Neutrophil (primary cell): ENCODE data around the gene CD300LF.

Source experiments
- H3K27ac ChIP-seq: fragments of 200-600 bp; sonication (generic); 2 replicates; pipeline ENCODE4 v1.5.1; 2016; ENCODE audit warnings: mild to moderate bottlenecking, moderate library complexity
- H3K27me3 ChIP-seq: fragments of 200-600 bp; sonication (generic); 2 replicates; pipeline ENCODE4 v1.6.0; 2016; ENCODE audit warnings: mild to moderate bottlenecking
- H3K36me3 ChIP-seq: fragments of 200-600 bp; sonication (generic); 2 replicates; pipeline ENCODE4 v1.5.1; 2017
- H3K4me1 ChIP-seq, 2 experiments: fragments of 200-600 bp in 1 of 2; sonication (generic) in 1 of 2; 1 replicate in 1 of 2; 2 replicates in 1 of 2; pipeline versions ENCODE4 v1.5.1 to v1.6.1; 2013 to 2016; ENCODE audit warnings: low read depth in 1 of 2, low read length in 1 of 2, mild to moderate bottlenecking in 1 of 2, moderate library complexity in 1 of 2; ENCODE audit not compliant: control insufficient read depth in 1 of 2, insufficient read depth in 1 of 2
- H3K4me3 ChIP-seq, 2 experiments: fragments of 200-600 bp in 1 of 2; sonication (generic) in 1 of 2; 1 replicate in 1 of 2; 2 replicates in 1 of 2; pipeline ENCODE4 v1.5.1; 2013 to 2016; ENCODE audit warnings: low read depth in 1 of 2, low read length in 1 of 2, mild to moderate bottlenecking in 1 of 2, moderate library complexity in 1 of 2
- H3K9me3 ChIP-seq: fragments of 200-600 bp; sonication (generic); 2 replicates; pipeline ENCODE4 v1.5.1; 2016
- CTCF ChIP-seq: fragments of 200-600 bp; sonication (generic); IDR thresholded peaks from 2 replicates; pipeline ENCODE4 v1.5.1; 2016; ENCODE audit warnings: antibody characterized with exemption

The CD300LF gene

GRCh38 chr17:74670329-74670728 lies 42.4 kb downstream of the CD300LF start:
- peaks cover 99% of the 10 kb centered on the region for H3K27me3 ChIP-seq
- H3K9me3 ChIP-seq = no peaks in the 10 kb centered on the region
- H3K4me1 ChIP-seq = no peaks in the 10 kb centered on the region
- no peak for TF ChIP-seq CTCF
- H3K27ac ChIP-seq = no peak overlapping the region
- no peak overlapping the region for H3K4me3 ChIP-seq
- no peaks in the 10 kb centered on the region for H3K36me3 ChIP-seq

GRCh38 chr17:74663561-74663960 lies 49.2 kb downstream of the CD300LF start:
- Histone ChIP-seq H3K36me3 (no peaks in the 10 kb centered on the region), H3K27me3 (peaks cover 59% of the 10 kb centered on the region), H3K9me3 (no peaks in the 10 kb centered on the region), H3K27ac (no peak overlapping the region), H3K4me1 (no peaks in the 10 kb centered on the region), H3K4me3 (no peak overlapping the region)
- no peak for TF ChIP-seq CTCF

GRCh38 chr17:74659889-74660288 lies 52.8 kb downstream of the CD300LF start:
- H3K36me3 ChIP-seq = no peaks in the 10 kb centered on the region
- no peak for TF ChIP-seq CTCF
- no peak overlapping the region for H3K4me3 ChIP-seq
- no peak overlapping the region for H3K27ac ChIP-seq
- H3K9me3 ChIP-seq = no peaks in the 10 kb centered on the region
- peaks cover 3 to 5% of the 10 kb centered on the region in 2 experiments for H3K4me1 ChIP-seq
- peaks cover 30% of the 10 kb centered on the region for H3K27me3 ChIP-seq

GRCh38 chr17:74658620-74659019 lies 54.1 kb downstream of the CD300LF start:
- Histone ChIP-seq H3K4me3 (no peak overlapping the region), H3K4me1 (peaks cover 3 to 5% of the 10 kb centered on the region in 2 experiments), H3K9me3 (no peaks in the 10 kb centered on the region), H3K27ac (no peak overlapping the region), H3K36me3 (no peaks in the 10 kb centered on the region), H3K27me3 (peaks cover 33% of the 10 kb centered on the region)
- TF ChIP-seq CTCF = no peak

GRCh38 chr17:74654742-74655141 lies 58.0 kb downstream of the CD300LF start:
- TF ChIP-seq CTCF = no peak
- no peaks in the 10 kb centered on the region for H3K9me3 ChIP-seq
- H3K4me3 ChIP-seq = no peak overlapping the region
- H3K27me3 ChIP-seq = peaks cover 59% of the 10 kb centered on the region
- no peak overlapping the region for H3K27ac ChIP-seq
- peaks cover 3 to 5% of the 10 kb centered on the region in 2 experiments for H3K4me1 ChIP-seq
- H3K36me3 ChIP-seq = no peaks in the 10 kb centered on the region

- H3K4me3 ChIP-seq = no peak overlapping the region
- no peak for TF ChIP-seq CTCF
- H3K36me3 ChIP-seq = no peaks in the 10 kb centered on the region
- no peaks in the 10 kb centered on the region for H3K4me1 ChIP-seq
- H3K27me3 ChIP-seq = peaks cover 86% of the 10 kb centered on the region
- no peak overlapping the region for H3K27ac ChIP-seq
- no peaks in the 10 kb centered on the region for H3K9me3 ChIP-seq
Observed at GRCh38 chr17:74652020-74652419, 60.7 kb downstream of the CD300LF start.
